Adrenal gland (tissue), 12 donors: Measurements from ENCODE around the gene GPR151. TPM values are rescaled to one million over a fixed set of nuclear protein-coding genes. Genes with fewer than 3 reads are reported as not detected.

Experiments
- DNase-seq, 7 donors: peaks; one replicate each; pipeline ENCODE4 v3.0.0-alpha.2; 2019 to 2020
- H3K27ac ChIP-seq, 5 donors: fragments of 200-600 bp; sonication (generic) in 4 of 5; 1 replicate in 3 of 5; 2 replicates in 2 of 5; pipeline versions ENCODE4 v1.5.1 to v1.8.0; 2016 to 2020; ENCODE audit warnings: mild to moderate bottlenecking in 1 of 5
- H3K27me3 ChIP-seq: fragments of 200-600 bp; 2 replicates; pipeline ENCODE4 v1.8.0; 2021
- H3K36me3 ChIP-seq, 2 donors: fragments of 200-600 bp; replicated peaks in 1 of 2; 1 replicate in 1 of 2; 2 replicates in 1 of 2; pipeline versions ENCODE4 v1.5.1 to v1.8.0; 2018 to 2022
- H3K4me1 ChIP-seq, 2 donors: fragments of 200-600 bp; replicated peaks in 1 of 2; 1 replicate in 1 of 2; 2 replicates in 1 of 2; pipeline versions ENCODE4 v1.5.1 to v1.8.0; 2018 to 2021
- H3K4me3 ChIP-seq, 4 donors: fragments of 200-600 bp; sonication (generic) in 3 of 4; one replicate each; pipeline ENCODE4 v1.5.1; 2016 to 2018
- H3K9me3 ChIP-seq, 3 donors: fragments of 200-600 bp; sonication (generic) in 1 of 3; replicated peaks in 1 of 3; 1 replicate in 2 of 3; 2 replicates in 1 of 3; pipeline versions ENCODE4 v1.5.1 to v1.8.0; 2016 to 2021
- POLR2A ChIP-seq, 2 donors: fragments of 450-650 bp; IDR thresholded peaks; one replicate each; pipeline ENCODE4 v1.6.1; 2017; ENCODE audit warnings: antibody characterized with exemption in 2 of 2, mild to moderate bottlenecking in 2 of 2, moderate library complexity in 1 of 2
- WGBS, 4 donors: extraction: QIAGEN DNeasy Blood & Tissue Kit in 2 of 4; methylation state at CpG; one replicate each; pipeline versions ENCODE4 v1.1.5 to v1.1.7; 2013 to 2017; 5-methylcytosine and 5-hydroxymethylcytosine counted together
- intact Hi-C, 2 donors: fragments of 100-400 bp; cut with DNase I; formaldehyde crosslinking; loops; one replicate each; pipeline versions ENCODE4 v1.14.1 to v1.15.0; 2022 to 2023
- polyA plus RNA-seq, 3 donors: library from polyadenylated mRNA; stranded (reverse); fragments of 200-250 nt in 2 of 3; fragments of 350-450 nt in 1 of 3; fragmentation: Illumina TruSeq in 1 of 3; extraction: RNeasy Lipid Tissue Mini Kit (QIAGEN cat#74804) in 1 of 3; gene quantifications; one replicate each; pipeline ENCODE4 v1.2.3, GENCODE V29; 2013 to 2014
- total RNA-seq, 9 donors: library from RNA; depleted of rRNA in 4 of 9; stranded (reverse); fragments of >200 nt in 4 of 9; fragments of 120-200 nt in 1 of 9; fragmentation: NEBNext Ultra II Directional in 1 of 9; extraction: Animal tissue kit (Norgen Biotek cat#: 25700) in 1 of 9; gene quantifications; one replicate each; pipeline versions ENCODE4 v1.1.0 to v1.2.4, GENCODE V29; 2013 to 2023
- TF ChIP-seq, protein P1 (sequence below), 6 experiments: fragments of 450-650 bp in 4 of 6; fragments of 200-600 bp in 2 of 6; sonication (generic) in 1 of 6; IDR thresholded peaks; 1 replicate in 5 of 6; 2 replicates in 1 of 6; pipeline versions ENCODE4 v1.5.1 to v1.8.0; 2016 to 2021; ENCODE audit warnings: antibody characterized with exemption in 6 of 6, mild to moderate bottlenecking in 2 of 6, moderate library complexity in 1 of 6
- donor health status: healthy with polysubstance abuse.
- donor health status: Bipolar disorder and iron deficiency.
- donor health status: DM: yes; HTN: yes; CAD: no.
- donor health status: DM: no; HTN: no; CAD: no.
- donor health status: DM: no; HTN: no; CAD: no.
- donor health status: DM: yes; HTN: yes; CAD: no.

GPR151 gene
- total and polyA plus RNA-seq, 12 donors = not detected

DNA sequence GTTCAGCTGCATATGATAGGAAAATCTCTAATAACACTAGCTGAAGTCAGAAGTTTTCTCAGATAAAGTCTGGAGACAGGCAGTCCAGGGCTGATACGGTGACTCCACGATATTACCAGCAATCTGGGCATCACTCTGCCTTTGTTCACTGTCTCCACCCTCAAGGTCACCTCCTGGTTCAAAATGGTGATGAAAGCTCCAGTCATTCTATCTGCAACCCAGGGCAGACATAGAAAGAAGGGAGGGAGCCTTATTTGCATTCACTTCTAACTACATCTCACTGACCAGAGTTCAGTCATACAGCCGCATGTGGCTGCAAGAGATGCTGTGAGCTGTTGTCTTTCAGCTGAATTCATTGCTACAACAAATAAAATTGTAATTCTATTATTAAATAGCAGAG lies 22.4 kb upstream of the GPR151 start:
- Histone ChIP-seq H3K9me3 (no peaks in the 10 kb centered on the region), H3K27ac (no peak overlapping the region), H3K4me3 (no peak overlapping the region), H3K36me3 (no peaks in the 10 kb centered on the region), H3K27me3 (no peaks in the 10 kb centered on the region), H3K4me1 (no peaks in the 10 kb centered on the region)
- DNase-seq = no peak
- TF ChIP-seq POLR2A (IDR thresholded peaks at IDR 0.05) = no peak
- TF ChIP-seq, protein P1, sequence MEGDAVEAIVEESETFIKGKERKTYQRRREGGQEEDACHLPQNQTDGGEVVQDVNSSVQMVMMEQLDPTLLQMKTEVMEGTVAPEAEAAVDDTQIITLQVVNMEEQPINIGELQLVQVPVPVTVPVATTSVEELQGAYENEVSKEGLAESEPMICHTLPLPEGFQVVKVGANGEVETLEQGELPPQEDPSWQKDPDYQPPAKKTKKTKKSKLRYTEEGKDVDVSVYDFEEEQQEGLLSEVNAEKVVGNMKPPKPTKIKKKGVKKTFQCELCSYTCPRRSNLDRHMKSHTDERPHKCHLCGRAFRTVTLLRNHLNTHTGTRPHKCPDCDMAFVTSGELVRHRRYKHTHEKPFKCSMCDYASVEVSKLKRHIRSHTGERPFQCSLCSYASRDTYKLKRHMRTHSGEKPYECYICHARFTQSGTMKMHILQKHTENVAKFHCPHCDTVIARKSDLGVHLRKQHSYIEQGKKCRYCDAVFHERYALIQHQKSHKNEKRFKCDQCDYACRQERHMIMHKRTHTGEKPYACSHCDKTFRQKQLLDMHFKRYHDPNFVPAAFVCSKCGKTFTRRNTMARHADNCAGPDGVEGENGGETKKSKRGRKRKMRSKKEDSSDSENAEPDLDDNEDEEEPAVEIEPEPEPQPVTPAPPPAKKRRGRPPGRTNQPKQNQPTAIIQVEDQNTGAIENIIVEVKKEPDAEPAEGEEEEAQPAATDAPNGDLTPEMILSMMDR (IDR thresholded peaks at IDR 0.05) = no peak
- 71 to 75% (median 73%) methylated on average over 3 of the region's 3 CpGs for WGBS, 4 donors
- intact Hi-C loops = loop anchor here in 1 of 2 donors (5.0 kb wide), 1 partner anchor 649 kb away; no protein-coding TSS in a partner anchor

DNA sequence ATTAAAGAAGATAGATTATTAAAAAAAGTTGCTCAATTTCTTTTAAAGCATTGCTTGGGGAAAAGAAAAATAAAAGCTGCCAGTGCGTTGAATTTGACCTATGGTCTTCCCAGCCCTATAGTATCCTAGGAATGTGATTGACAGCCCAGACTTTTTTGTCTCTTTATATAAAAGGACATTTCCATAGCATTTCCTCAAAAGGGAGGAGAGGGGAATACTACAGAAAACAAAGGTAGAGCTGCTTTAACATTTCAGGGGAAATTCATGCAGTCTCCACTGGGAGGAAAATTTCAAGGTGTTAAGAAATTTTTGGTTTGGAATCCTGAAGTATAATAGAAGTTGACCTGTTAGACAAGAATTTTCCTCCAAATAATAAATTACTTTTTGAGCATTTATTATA lies 17.9 kb upstream of the GPR151 start:
- TF ChIP-seq, protein P1 (IDR thresholded peaks at IDR 0.05) = no peak
- no peak for TF ChIP-seq POLR2A (IDR thresholded peaks at IDR 0.05)
- intact Hi-C loops = no loop called here
- Histone ChIP-seq H3K9me3 (no peaks in the 10 kb centered on the region), H3K36me3 (no peaks in the 10 kb centered on the region), H3K27ac (no peak overlapping the region), H3K27me3 (no peaks in the 10 kb centered on the region), H3K4me3 (no peak overlapping the region), H3K4me1 (no peaks in the 10 kb centered on the region)
- WGBS, 4 donors = 0 to 4% (median 0%) methylated on average over 1 of the region's 1 CpG
- DNase-seq = no peak

DNA sequence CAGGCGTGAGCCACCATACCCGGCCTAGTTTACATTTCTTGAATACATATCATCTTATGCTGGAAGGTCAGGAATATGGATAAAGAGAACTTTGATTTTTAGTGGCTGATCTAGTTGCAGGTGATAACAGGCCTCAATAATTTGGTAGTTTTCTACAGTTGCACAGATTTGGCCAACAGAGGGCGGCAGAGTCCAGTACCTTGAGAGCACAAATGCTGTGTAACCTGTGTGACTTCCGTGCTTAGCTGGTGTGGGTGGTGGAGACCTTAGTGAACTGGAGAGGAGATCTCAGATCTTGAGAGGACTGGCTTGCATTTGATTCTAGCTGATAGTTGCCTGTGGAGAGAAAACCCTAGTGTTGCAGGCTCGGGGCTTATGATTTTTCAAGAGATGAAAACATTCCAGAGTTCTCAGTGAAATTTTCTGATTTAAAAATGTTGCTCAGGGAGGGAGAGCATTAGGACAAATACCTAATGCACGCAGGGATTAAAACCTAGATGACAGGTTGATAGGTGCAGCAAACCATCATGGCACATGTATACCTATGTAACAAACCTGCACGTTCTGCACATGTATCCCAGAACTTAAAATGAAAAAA lies 17.4 kb upstream of the GPR151 start:
- TF ChIP-seq POLR2A (IDR thresholded peaks at IDR 0.05) = no peak
- TF ChIP-seq, protein P1 (IDR thresholded peaks at IDR 0.05) = peak; percentile 68 to 75 (median 72)
- intact Hi-C loops = no loop called here
- Histone ChIP-seq H3K27me3 (no peaks in the 10 kb centered on the region), H3K9me3 (no peaks in the 10 kb centered on the region), H3K36me3 (no peaks in the 10 kb centered on the region), H3K4me3 (no peak overlapping the region), H3K4me1 (no peaks in the 10 kb centered on the region), H3K27ac (no peak overlapping the region)
- DNase-seq = peak; percentile 65 to 90 (median 72)
- WGBS, 4 donors = 35 to 46% (median 38%) methylated on average over 7 of the region's 7 CpGs

DNA sequence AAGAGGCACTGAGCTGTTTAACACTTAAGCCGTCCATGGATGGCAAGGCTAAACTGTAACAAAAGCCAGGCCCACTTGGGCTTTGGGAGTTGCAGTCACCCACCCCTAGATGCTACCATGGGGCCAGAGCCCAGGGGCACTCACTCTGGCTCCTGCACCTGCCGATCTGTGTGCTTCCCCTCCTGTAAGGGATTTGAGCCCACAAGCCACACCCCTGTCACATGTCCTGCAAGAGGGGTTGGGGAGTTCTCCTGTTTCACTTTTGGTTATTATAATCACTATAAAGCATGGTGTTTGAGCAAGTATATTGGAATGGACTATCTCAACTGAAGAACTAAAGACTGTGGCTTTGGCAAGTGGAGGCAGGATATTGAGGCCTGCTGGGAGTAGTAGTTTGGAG lies 14.0 kb upstream of the GPR151 start:
- no peak overlapping the region for H3K27ac ChIP-seq

More for the DNA sequence above, 14.0 kb upstream of the GPR151 start:
- WGBS, 4 donors = 50 to 87% (median 78%) methylated on average over 1 to 2 of the region's 2 CpGs
- H3K4me3 ChIP-seq = no peak overlapping the region
- H3K27me3 ChIP-seq = no peaks in the 10 kb centered on the region
- H3K36me3 ChIP-seq = no peaks in the 10 kb centered on the region
- TF ChIP-seq POLR2A (IDR thresholded peaks at IDR 0.05) = no peak
- TF ChIP-seq, protein P1 (IDR thresholded peaks at IDR 0.05) = no peak
- intact Hi-C loops = no loop called here
- DNase-seq = no peak
- H3K4me1 ChIP-seq = no peaks in the 10 kb centered on the region
- no peaks in the 10 kb centered on the region for H3K9me3 ChIP-seq
